Left ventricle myocardium superior (tissue), 1 donor: Measurements from ENCODE around the gene TECTA. TPM values are rescaled to one million over a fixed set of nuclear protein-coding genes. Genes with fewer than 3 reads are reported as not detected.
A peak's percentile ranks its signal among the peaks of the same experiment; 100 is the strongest.
"Not testable (repeated sequence)": the region's sequence is repeated elsewhere in the genome, so short reads cannot be mapped to it uniquely, and the experiment has no call there.

Experiments used
- ATAC-seq: fragments of 200-7000 bp; cut with Tn5 transposase; one replicate; pipeline ENCODE4 v1.9.1; 2020; ENCODE audit warnings: mild to moderate bottlenecking, moderate library complexity
- DNase-seq: peaks from one replicate; pipeline ENCODE4 v3.0.0-alpha.2; 2020
- intact Hi-C: fragments of 100-400 bp; cut with micrococcal nuclease; formaldehyde crosslinking; loops from one replicate; pipeline ENCODE4 v1.11.0; 2022
- total RNA-seq: library from RNA; stranded (reverse); fragmentation: NEBNext Ultra II Directional; extraction: Animal tissue kit (Norgen Biotek cat#: 25700); gene quantifications from one replicate; pipeline ENCODE4 v1.2.1, GENCODE V29; 2021
- donor health status: DM: no; HTN: yes; CAD: no; lungs with severe emphysema.

TECTA gene
- total RNA-seq, 1 donor from 2014 or later = 0.72 TPM

DNA sequence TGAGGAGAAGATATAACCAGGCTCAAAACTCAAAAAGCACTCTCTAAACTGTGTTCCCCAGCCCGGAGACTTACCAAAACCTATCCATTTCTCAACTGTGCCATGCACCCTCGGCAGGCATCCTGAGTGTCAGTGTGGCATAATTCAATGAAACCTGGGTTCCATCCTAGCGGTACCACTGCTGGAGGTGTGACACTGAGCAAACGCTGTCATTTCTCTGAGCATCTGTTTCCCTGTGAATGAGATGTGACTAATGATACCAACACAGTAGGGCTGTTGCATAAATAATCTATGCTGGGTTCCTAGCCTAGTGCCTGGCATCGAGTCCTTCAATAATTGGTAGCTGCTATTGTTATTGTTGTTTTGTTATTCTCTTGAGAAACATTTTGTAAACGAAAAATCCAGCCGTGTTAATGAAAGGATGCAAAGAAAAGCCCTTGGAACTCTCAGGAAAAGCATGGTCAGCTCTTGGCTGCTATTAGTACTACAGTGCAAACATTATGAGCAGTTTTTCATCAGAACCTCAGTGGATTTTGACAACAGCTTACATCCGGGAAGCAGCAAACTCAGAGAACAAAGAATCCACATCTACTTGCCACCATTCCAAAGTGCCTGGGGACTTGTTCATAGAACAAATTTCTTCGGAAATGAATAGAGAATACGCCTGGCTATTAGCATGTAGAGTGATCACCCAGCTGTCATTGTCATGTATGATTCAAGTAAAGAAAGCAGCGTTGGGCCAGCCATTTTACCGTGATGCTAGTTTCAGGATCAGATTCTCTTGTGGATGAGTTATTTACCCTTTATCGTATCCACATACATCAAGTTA is 53.7 kb downstream of the TECTA start:
- DNase-seq (no peak), ATAC-seq (no peak)
- intact Hi-C loops = loop anchor here (10.0 kb wide), 1 partner anchor 980 kb away; no protein-coding TSS in a partner anchor

DNA sequence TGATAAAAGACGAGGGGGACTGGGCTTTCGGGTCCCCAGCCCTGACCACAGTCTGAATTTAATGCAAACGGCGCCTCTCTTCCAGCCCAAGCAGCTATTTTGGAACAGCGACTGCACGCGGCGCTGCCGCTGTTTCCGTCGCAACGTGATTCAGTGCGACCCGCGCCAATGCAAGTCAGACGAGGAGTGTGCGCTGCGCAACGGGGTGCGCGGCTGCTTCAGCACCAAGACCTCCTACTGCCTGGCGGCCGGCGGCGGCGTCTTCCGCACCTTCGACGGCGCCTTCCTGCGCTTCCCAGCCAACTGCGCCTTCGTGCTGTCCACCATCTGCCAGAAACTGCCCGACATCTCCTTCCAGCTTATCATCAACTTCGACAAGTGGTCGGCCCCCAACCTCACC is 56.7 kb downstream of the TECTA start:
- no peak for ATAC-seq
- no peak for DNase-seq
- intact Hi-C loops = loop anchor here (10.0 kb wide), 1 partner anchor 983 kb away; no protein-coding TSS in a partner anchor

DNA sequence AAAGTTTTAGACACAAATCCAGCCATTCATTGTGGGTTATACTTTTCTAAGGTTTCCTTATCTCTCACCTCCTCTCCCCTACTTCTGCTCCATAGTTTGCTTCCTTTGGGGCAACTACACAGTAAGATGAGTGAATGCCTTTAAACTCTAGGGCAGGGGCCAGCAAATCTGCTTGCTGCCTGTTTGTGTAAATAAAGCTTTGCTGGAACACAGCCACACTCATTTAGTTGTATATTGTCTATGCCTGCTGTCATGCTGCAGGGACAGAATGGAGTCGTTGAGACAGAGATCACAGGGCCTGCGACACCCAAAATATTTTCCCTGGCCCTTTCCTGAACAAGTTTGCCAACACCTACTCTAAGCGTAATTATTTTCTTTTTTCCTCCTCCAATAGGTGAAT is 58.7 kb downstream of the TECTA start:
- no peak for ATAC-seq
- no peak for DNase-seq
- intact Hi-C loops = loop anchor here (10.0 kb wide), 1 partner anchor 985 kb away; no protein-coding TSS in a partner anchor

DNA sequence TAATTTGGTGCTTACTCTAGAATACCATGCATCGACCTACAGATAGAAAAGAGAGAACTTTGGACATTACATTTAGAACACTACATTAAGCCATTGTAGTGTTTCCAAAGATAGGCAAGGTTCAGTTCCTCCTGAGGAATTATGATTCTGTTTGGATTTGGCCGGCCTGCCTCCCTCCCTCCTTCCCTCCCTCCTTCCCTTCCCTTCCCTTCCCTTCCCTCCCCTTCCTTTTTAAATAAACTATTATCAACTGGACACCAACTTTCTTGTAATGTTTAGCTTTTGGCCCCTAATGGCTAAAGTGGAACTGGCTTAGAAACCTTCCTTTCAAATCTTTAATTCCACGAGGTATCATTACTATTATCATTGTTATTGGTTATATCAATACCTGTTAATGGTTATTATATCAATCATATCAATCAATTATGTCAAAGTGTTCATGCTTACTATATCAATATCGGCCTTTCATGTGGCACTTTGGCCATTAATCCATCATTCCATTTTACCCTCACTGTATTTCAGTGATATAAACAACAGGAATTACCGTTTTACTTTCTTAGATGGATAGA is 60.4 kb downstream of the TECTA start:
- DNase-seq (no peak), ATAC-seq (no peak)
- intact Hi-C loops = no loop called here

DNA sequence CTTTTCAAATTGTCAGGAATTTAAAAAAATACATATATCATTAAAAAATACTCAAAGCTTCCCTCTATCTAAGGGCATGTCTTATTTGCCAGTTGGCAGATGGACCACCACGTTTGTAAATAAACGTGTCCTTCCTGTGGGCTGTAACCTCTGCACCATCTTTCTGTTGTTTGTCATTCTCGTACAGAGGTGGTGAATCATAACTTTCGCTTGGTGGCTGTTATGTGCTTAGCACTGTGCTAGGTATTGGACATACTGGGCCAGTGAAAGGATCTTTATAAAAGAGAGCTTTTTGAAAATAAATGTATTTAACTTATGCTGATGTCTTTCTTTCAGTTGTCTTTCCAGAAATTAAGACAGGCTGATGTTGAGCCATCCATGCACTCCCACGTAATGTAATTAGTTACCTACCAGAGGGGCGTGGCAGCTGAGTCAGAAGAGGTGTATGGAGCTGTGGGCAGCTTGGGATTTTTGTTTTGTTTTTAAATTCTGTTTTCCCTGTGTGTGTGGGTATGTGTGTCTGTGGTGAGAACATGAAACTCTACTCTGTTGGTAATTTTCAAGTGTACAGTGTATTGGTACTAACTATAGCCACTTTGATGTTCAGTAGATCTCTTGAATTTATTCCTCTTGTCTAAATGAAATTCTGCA is 62.7 kb downstream of the TECTA start:
- no peak for ATAC-seq
- intact Hi-C loops = no loop called here
- no peak for DNase-seq

DNA sequence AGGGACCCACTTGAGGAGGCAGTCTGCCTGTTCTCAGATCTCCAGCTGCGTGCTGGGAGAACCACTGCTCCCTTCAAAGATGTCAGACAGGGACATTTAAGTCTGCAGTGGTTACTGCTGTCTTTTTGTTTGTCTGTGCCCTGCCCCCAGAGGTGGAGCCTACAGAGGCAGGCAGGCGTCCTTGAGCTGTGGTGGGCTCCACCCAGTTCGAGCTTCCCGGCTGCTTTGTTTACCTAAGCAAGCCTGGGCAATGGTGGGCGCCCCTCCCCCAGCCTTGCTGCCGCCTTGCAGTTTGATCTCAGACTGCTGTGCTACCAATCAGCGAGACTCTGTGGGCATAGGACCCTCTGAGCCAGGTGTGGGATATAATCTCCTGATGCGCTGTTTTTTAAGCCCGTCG is 76.6 kb downstream of the TECTA start:
- ATAC-seq, intact Hi-C loops, DNase-seq: not testable (repeated sequence)

DNA sequence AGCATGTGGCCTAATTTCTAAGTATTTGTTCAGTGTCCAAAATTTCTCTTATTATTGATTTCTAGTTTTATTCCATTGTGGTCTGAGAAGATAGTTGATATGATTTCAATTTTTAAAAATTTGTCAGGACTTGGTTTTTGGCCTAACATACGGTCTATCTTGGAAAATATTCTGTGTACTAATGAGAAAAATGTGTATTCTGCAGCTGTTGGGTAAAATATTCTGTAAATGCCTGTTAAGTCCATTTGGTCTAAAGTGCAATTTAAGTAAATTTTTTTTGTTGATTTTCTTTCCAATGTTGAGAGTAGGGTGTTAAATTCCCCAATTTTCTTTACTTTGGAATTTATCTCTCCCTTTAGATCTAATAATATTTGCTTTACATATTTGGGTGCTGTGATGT is 78.3 kb downstream of the TECTA start:
- intact Hi-C loops = no loop called here
- no peak for DNase-seq
- ATAC-seq = no peak

DNA sequence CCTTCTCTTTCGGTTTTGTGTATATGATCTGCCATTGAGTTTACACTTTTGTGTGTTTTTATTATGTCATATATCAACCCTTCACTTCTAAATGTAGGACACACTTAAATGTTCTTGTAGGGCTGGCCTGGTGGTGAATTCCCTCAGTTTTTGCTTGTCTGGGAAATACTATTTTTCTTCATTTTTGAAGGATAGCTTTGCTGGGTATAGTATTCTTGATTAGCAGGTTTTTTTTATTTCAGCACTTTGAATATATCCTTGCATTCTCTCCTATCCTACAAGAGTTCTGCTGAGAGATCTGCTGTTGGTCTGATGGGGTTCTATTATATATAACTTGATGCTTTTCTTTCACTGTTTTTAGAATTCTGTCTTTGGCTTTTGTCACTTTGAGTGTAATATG is 79.1 kb downstream of the TECTA start:
- intact Hi-C loops = no loop called here
- DNase-seq = no peak
- ATAC-seq = no peak

DNA sequence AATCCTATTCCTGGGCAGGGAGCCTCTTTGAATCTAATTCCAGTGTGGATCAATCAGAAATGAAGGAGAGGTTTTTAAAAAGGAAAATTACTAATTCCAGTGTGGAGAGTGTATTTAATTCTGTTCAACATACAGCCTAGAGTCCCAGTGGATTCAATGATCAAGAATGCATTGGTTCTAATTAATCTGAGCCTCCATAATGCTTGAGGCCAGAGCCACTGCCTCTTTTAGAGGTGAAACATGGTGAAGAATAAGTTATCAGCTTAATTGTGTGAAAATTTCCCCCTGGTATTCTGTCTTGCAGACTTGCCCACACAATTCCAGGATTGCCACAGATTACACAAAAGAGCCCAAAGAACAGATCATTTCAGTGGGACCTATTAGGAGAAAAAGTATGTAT is 87.7 kb downstream of the TECTA start:
- no peak for ATAC-seq
- intact Hi-C loops = no loop called here
- DNase-seq = no peak

DNA sequence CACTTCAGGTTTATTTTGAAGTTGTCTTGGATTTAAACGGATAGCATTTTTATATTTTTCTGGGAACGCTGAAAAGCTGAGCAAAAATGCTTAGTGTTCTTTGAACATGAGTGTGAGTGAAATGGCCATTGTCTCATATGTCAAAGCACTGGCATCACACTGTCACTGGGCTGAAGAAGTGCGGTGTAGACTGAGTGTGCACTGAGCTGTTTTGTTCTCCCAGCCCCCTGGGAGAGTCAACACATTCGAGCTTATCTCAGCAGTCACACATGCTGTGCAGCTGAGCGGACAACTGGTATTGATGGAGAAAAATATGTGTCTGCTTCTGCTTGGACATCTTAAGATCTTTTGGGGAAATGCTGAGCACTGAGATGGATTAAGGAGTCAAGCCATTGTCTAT is 90.8 kb downstream of the TECTA start:
- ATAC-seq (no peak), DNase-seq (no peak)
- intact Hi-C loops = loop anchor here (10.0 kb wide), 1 partner anchor 77 kb away; no protein-coding TSS in a partner anchor

DNA sequence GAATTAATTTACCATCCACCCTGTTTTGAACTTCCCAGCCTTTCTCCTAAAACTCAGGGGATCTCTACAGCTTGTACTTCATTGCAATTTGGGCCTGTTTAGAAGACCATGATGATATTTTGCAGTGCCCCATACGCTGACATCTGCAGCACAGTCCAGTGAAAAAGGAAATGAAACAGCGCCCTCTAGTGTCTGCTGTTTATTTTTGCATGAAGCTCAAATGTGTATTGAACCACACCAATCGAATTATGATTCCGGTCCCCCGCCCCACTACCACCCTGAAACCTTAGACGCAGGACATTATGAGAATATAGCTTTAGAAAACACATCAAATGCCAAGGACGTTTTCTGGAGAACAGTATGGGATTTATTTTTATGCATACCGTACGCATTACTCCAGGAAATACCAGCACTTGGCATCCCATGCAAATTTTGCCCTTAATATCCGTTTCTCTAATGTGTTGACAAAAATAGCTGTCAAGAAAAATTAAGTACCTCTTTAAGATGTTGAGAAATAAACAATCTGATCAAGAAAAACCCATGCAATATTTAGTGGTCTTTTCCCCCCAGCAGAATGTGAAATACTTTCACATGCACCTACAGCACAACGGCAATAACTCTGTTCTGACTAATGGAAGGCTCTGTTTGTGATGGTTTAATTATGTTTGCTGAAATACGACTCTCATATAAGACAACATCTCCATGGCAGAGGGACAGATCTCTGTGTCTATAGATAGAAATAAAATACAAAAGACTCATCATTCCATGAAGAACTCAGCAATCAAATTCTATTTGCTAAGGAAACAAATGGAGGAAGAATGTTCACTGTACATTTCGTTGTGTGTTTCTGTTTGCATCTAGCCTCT is 93.9 kb downstream of the TECTA start:
- DNase-seq = no peak
- intact Hi-C loops = loop anchor here (10.0 kb wide), 1 partner anchor 80 kb away; no protein-coding TSS in a partner anchor

DNA sequence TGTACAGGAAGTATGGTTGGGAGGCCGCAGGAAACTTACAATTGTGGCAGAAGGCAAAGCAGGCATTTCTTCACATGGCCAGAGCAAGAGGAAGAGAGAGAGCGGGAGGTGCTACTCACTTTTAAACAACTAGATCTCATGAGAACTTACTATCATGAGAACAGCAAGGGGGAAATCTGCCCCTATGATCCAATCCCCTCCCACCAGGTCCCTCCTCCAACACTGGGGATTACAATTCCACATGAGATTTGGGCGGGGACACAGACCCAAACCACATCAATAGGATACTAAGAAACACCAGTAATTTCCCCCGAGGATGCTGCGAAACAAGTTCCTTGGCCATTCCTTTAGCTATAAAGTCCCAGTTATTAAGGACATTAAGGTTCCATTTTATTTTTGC is 97.4 kb downstream of the TECTA start:
- intact Hi-C loops = loop anchor here (10.0 kb wide), 1 partner anchor 84 kb away; no protein-coding TSS in a partner anchor
- ATAC-seq (no peak), DNase-seq (no peak)

More for the DNA sequence above, 93.9 kb downstream of the TECTA start:
- peak; percentile 74 for ATAC-seq

DNA sequence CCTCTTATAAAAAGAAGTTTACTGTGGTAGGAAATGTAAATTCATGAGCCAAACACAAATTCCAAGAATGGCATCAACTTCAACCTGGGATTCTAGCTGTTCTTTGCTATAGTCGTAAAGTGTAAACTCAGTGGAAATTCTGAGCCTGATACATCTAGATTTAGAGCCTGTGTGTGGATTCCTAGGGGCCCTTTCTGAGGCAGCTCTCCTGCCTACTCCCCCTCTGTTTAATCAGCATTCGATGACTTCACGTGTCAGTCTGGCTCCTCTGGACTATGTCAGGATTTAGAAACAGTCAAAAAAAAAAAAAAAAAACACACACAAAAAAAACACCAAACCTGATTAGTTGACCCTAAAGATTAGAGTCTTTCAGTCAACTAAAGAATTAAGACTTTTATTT is 98.5 kb downstream of the TECTA start:
- DNase-seq = no peak
- ATAC-seq = no peak
- intact Hi-C loops = loop anchor here (10.0 kb wide), 1 partner anchor 85 kb away; no protein-coding TSS in a partner anchor

DNA sequence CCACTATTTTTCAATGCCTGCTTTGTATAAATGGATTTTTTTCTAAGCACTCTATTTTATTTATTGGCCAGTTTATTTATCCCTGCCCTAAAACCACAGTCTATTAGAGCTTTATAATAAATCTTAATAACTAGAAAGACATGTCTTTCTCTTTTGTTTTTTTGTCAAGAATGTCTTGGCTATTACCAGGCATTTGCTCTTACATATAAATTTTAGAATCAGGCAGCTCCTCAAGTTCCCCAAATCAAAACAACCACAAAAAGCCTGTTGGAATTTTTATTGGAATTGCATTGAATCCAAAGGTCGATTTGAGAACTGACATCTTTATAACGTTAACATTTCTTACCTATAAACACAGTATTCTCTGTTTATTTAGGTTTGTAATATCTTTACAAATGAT is 105.8 kb downstream of the TECTA start:
- DNase-seq (no peak), ATAC-seq (no peak)
- intact Hi-C loops = no loop called here

DNA sequence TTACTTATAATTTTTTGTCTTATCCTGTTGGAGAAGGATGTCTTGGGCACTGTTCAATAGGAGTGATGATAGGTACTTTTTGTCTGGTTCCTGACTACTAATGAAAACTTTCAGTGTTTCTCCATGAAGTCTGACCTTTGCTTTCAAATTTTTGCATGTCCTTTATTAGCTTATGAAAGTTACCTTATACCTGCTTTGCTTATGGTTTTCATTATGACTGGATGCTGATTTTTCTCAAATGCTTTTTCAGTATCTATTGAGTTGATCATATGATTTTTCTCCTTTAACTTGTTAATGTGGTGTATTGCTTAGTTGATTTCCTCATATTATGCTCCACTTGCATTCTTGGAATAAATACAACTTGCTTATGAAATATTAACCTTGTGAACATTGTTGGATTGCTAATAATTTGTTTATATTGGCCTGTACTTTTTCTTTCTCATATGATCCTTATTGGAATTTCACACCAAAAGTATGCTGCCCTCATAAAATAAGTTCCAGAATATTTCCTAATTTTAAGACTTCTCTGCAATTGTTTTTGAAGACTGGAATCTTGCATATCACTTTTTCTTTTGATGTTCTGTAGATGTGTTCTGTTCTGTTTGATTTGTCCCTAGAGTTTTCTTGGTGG is 106.6 kb downstream of the TECTA start:
- no peak for DNase-seq
- no peak for ATAC-seq
- intact Hi-C loops = no loop called here

DNA sequence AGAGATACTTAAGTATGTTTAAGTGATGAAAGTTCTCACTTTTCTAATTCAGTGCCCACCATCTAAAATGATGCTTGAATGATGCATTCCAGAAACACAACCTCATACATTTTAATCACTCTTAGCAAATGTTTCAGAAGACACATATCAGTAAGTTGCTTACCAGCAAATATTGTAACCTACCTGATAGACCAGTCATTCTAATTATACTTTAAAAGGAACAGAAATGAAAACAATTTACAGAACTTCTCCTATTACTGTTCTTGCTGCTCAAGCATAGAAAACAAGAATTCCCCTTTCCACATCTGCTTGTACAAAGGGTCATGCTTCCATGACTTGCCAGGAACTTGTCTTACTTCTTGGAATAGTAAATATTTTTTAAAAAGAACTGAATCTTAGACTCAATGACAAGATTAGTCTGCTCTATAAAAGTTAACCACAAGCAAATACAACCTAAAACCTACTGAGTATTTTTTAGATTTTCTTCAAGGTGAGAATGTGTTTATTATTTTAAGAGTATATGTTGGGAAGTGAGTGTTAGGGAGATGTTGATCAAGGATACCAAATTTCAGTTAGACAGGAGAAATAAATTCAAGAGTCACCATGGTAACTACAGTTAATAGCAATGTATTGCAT is 109.5 kb downstream of the TECTA start:
- DNase-seq (no peak), ATAC-seq (no peak)
- intact Hi-C loops = no loop called here

DNA sequence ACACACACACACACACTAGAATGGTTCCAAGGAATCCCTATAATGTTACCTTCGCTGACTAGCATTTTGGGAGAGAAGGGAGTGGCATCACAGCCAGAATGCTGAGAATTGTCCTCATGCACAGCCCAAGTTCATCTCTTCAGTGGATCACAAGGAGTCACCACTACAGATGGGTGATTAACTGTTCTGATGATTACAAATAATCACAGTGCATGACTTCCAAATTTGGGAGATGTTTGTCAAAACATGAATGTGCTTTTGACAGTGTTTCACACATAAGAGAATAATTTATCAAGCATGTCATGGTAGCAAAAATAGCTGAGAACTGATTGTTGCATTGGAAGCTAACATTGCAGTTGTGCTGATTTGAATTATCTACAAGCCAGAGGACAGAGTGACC is 110.6 kb downstream of the TECTA start:
- intact Hi-C loops = no loop called here
- DNase-seq (no peak), ATAC-seq (no peak)
